NCI-H748 treated with DMSO at 0.1 percent for 48 hours (cell line): ENCODE data around the gene S100A9.
"Not testable (repeated sequence)": the region's sequence is repeated elsewhere in the genome, so short reads cannot be mapped to it uniquely, and the experiment has no call there.

Source experiments
- DNase-seq: peaks from one replicate; lab custom pipeline; 2025; lab: John Stamatoyannopoulos, UW

The S100A9 gene

DNA sequence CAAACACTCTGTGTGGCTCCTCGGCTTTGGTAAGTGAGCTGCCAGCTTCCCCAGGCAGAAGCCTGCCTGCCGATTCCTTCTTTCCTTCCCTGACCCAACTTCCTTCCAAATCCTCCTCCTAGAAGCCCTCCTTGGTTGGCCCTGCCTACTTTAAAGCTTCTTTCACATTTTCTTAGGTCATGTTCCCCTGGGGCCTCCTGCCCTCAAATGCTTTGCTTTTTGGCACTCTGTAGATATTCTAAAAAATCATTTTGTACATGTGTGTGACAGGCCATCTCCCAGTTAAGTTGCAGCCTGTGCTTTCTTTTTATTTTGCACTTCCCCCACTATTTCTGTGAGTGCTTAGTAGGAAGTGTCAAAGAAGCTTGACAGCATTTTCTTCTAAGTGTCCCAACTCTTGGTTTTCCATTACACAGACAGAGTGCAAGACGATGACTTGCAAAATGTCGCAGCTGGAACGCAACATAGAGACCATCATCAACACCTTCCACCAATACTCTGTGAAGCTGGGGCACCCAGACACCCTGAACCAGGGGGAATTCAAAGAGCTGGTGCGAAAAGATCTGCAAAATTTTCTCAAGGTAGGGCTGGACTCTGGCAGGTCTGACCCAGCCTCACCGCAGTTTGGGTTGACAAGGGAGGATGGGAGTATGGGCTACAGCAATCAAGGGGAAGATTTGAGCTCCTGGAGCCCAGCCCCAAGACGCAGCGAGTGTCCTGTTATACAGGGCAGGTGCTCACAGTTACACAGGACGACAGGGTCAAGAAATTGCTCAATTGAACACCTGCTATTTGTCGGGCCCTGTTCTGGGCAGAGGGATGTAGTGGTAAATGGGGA is at the start of gene S100A9:
Gene S100A9, plus strand, starts transcription at position 2 of the 838 bp plus-strand sequence. Its CDS starts 430 bp downstream, at position 432.
- no peak for DNase-seq

DNA sequence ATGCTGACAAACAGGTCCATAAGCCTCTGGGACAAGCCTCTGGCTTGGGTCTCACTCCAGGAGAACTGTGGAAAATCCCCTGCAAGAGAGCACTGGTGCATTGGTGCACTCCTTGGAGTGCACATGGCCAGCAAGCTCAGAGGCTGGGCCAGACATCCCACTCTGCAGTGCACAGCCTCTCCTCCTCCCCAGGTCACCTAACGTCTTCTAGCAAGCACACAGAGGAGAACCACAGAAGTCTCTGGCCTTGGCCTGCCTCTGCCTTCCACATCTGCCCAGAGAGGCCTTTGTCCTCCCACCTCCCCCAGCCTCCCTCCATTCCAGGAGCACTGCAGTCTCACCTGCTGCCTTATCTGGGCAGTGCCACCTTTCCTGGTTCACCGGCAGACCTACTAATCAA is 49.1 kb upstream of the S100A9 start:
- no peak for DNase-seq

- no peak for DNase-seq
Measured at GRCh38 chr1:153309441-153309840, 48.2 kb upstream of the S100A9 start.

DNA sequence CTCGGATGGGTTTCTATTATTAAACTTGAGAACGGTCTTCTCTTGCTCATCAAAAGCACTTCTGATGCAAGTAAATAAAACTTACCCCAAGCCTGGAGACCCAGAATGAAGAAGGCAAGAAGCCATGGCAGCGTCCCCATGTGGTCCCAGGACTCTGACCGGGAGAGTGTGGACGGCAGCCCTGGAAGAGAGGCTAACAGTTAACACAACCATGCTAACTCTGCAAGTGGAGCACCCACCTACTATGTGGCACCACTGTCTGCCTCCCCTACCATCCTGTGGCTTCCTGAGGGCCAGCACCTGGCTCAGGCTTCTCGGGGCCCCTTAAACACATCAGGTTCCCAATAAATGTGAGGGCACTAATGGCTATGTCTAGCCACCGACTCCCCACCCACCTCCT is 47.1 kb upstream of the S100A9 start:
- DNase-seq, result no peak

DNA sequence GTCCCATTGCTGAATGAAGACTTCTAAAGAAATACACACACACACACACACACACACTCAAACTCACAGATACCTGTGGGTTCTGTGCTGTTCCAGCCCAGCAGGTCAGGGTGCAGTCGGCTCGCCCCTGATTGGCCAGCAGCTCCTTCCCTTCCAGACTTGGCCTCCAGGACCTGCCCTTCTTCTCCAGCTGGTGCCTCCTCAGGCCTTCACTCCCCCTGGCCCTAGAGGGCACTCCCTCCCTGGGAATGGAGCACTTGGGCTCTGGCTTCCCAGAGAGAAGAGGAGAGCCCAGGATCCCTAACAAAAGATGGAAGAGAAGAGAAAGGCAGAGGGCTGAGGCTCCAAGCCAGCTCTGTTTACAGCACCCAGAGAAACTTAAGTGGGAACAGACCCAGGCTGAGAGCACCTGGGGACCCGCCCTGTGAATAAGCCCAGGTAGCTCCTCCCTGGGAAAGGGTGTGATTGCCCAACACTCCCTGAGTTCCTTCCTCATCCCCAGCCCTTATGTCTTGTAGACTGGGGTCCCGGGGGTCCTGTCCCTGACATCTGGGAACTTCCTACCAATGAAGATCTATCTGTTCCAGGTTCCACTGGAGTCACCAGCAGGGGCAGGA is 45.0 kb upstream of the S100A9 start, which contains the start of gene PGLYRP3:
Gene PGLYRP3, minus strand, starts transcription at position 383 of the 617 bp plus-strand sequence. CDS start 2,287 bp downstream, outside the sequence.
- no peak for DNase-seq

- DNase-seq, result no peak
Measured at GRCh38 chr1:153313288-153313687, 44.4 kb upstream of the S100A9 start.

- DNase-seq, result not testable (repeated sequence)
Measured at GRCh38 chr1:153314388-153314787, 43.3 kb upstream of the S100A9 start.

DNA sequence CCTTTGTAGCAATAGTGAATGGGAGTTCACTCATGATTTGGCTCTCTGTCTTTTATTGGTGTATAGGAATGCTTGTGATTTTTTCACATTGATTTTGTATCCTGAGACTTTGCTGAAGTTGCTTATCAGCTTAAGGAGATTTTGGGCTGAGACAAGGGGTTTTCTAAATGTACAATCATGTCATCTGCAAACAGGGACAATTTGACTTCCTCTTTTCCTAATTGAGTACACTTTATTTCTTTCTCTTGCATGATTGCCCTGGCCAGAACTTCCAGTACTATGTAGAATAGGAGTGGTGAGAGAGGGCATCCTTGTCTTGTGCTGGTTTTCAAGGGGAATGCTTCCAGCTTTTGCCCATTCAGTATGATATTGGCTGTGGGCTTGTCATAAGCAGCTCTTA is 41.6 kb upstream of the S100A9 start:
- DNase-seq, result not testable (repeated sequence)

DNA sequence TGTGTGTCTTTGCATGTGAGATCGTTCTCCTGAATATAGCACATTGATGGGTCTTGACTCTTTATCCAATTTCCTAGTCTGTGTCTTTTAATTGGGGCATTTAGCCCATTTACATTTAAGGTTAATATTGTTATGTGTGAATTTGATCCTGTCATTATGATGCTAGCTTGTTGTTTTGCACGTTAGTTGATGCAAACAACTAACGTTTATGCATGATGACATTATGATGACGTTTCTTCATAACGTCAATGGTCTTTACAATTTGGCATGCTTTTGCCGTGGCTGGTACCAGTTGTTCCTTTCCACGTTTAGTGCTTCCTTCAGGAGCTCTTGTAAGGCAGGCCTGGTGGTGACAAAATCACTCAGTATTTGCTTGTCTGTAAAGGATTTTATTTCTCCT is 39.5 kb upstream of the S100A9 start:
- DNase-seq, result not testable (repeated sequence)

DNA sequence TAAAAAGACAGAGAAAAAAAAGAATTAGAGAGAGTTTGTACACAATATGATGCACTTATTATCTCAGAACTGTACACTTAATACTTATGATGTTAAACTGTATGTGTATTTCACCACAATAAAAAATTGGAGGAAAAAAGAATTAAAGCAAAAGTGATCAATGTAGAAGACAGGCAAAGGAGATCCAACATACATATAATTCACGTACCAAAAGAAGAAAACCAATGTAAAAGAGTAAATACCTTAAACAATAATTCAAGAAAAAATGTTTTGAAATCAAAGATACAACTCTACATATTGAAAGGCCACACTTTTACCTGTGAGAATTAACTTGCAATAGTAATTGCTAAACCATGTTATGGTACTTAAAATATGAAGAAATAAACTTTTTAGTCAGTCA is 35.1 kb upstream of the S100A9 start:
- DNase-seq, result no peak

GRCh38 chr1:153324912-153325311 is 32.7 kb upstream of the S100A9 start:
- no peak for DNase-seq

DNA sequence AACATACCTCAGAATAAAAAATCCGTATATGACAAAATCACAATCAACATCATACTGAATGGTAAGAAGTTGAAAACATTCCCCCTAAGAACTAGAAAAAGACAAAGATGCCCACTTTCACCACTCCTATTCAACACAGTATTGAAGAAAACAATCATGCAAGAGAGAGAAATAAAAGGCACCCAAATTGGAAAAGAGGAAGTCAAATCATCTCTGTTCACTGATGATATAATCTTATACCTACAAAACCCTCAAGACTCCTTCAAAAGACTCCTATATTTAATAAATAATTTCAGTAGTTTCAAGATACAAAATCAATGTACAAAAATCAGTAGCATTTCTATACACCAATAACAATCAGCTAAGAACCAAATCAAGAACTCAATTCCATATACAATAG is 23.8 kb upstream of the S100A9 start:
- DNase-seq, result no peak

GRCh38 chr1:153336650-153337049 is 21.0 kb upstream of the S100A9 start:
- no peak for DNase-seq

GRCh38 chr1:153337980-153338853 is 19.4 kb upstream of the S100A9 start:
- DNase-seq, result no peak

DNA sequence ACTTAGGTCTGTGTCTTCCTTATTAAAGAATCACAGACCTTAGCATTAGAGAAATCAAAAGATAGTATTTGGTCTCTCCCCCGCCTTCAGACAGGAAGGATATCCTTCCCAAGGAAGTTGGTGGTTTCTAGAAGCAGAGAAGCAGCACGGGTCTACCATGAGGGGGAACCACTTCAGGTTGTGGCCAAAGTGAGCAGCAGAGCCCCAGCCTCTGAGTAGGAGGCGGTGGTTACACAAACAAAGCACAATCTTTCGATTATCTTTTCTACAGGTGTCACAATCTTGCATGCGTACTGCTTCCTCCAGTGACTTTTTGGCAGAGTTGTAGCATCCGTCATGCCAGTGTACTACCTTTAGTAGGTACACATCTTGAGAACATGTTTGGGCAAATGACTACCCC is 17.9 kb upstream of the S100A9 start:
- DNase-seq, result no peak

GRCh38 chr1:153340356-153340755 is 17.3 kb upstream of the S100A9 start:
- DNase-seq, result no peak

- DNase-seq, result no peak
Measured at GRCh38 chr1:153341431-153341934, 16.2 kb upstream of the S100A9 start.

DNA sequence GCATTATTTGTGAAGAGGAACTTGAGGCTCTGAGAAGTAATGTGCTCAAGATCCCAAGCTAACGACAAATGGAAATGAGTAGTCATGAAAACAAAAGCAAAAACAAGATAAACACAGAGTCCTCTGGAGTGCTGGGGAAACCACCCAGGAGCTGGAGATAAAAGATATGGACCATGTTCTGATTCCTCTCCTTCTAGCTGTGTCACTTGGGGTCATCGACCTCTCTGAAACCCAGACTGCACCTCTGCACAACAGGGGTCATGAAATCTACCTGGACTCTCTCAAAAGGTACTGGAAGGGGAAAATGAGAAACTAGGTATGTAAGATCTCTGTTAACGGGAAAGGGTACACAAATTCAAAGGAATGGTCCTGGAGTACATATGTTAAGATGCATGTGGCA is 15.5 kb upstream of the S100A9 start:
- no peak for DNase-seq

GRCh38 chr1:153343040-153343681 is 14.5 kb upstream of the S100A9 start:
- no peak for DNase-seq

DNA sequence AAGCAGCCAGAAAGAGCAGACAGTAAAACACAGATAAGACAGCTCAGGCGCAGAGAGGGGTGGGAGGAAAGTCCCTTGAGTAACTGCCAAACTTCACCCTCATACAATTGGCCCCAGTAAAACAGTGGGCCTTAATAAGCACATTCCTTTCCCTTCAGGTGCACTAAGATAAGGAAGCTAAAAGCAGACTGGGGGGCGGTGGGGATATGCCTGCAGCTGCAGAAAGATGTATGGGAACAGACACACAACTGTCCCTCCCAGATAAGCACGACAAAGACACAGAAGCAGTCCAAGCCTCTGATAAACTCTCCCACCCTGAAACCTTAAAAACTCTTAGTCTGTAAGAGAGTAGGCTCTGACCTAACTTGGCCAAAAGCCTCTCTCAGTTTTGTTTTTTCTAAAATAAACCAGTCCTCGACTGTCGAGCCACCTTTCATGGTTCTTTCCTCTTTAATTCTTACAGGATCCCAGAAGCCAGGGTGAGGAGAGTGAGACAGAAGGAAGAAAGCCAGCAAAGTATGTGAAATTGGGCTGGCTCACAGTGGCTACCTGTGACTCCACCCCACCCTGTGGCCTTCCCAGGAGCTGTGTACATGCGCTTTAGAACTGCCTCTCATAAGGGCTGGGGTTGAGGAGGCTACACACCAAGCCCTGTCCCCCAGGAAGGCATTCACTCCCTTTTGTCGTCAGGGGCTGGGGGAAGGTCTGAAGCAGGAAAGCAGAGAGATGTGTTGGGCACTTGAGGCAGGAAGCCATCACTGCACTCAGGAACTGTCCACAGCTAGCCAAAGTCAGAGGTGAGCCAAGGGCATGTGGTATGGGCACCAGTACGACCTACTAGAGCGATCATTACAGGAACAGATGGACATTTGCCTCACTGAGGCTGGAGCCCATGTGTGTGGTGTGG is 13.6 kb upstream of the S100A9 start:
- no peak for DNase-seq

- DNase-seq, result no peak
Measured at GRCh38 chr1:153344718-153345025, 13.0 kb upstream of the S100A9 start.
